HepG2 (cell line): ENCODE data around the gene PHYHIPL. TPM values are rescaled to one million over a fixed set of nuclear protein-coding genes. Genes with fewer than 3 reads are reported as not detected.

Experiments
- ATF7 ChIP-seq, 2 experiments: fragments of 450-650 bp in 1 of 2; sonication (generic) in 1 of 2; formaldehyde crosslinking in 1 of 2; IDR thresholded peaks; 2 replicates each; pipeline versions ENCODE4 v1.4.0 to v1.6.1; 2016 to 2020; ENCODE audit warnings: antibody characterized with exemption in 1 of 2, mild to moderate bottlenecking in 1 of 2, missing genetic modification reagents in 1 of 2
- DMAP1 ChIP-seq: IDR thresholded peaks from 2 replicates; pipeline ENCODE4 v1.6.1; 2016
- ESRRA ChIP-seq: sonication (generic); formaldehyde crosslinking; IDR thresholded peaks from 2 replicates; pipeline ENCODE4 v1.5.1; 2020; ENCODE audit warnings: mild to moderate bottlenecking, low read depth, missing genetic modification reagents
- GATA4 ChIP-seq: sonication (generic); IDR thresholded peaks from 2 replicates; pipeline ENCODE4 v1.6.1; 2016; ENCODE audit warnings: antibody characterized with exemption, low read depth, borderline replicate concordance
- GMEB1 ChIP-seq: sonication (generic); formaldehyde crosslinking; IDR thresholded peaks from 2 replicates; pipeline ENCODE4 v1.5.1; 2020; ENCODE audit warnings: missing genetic modification reagents, mild to moderate bottlenecking, borderline replicate concordance
- GTF2F1 ChIP-seq: fragments of 150-350 bp; IDR thresholded peaks from 2 replicates; pipeline ENCODE4 v1.6.1; 2014; ENCODE audit warnings: low read length
- HNRNPLL ChIP-seq: fragments of 200-400 bp; formaldehyde crosslinking; IDR thresholded peaks from 2 replicates; pipeline ENCODE4 v1.6.1; 2017; ENCODE audit warnings: mild to moderate bottlenecking, low read depth, low read length; ENCODE audit not compliant: poor library complexity, severe bottlenecking
- HOXA5 ChIP-seq: sonication (generic); formaldehyde crosslinking; IDR thresholded peaks from 2 replicates; pipeline ENCODE4 v1.4.0; 2020; ENCODE audit warnings: missing genetic modification reagents
- NFYB ChIP-seq: sonication (generic); formaldehyde crosslinking; IDR thresholded peaks from 2 replicates; pipeline ENCODE4 v1.4.0; 2020; ENCODE audit warnings: missing genetic modification reagents
- TAF1 ChIP-seq: sonication (generic); formaldehyde crosslinking; IDR thresholded peaks from 2 replicates; pipeline ENCODE4 v1.4.0; 2020; ENCODE audit warnings: missing genetic modification reagents
- TFE3 ChIP-seq: IDR thresholded peaks from 2 replicates; pipeline ENCODE4 v1.6.1; 2016
- U2AF1 ChIP-seq: fragments of 200-400 bp; formaldehyde crosslinking; optimal IDR thresholded peaks from 2 replicates; pipeline ENCODE3; 2017; ENCODE audit warnings: mild to moderate bottlenecking, low read depth, low read length
- ZBTB1 ChIP-seq: sonication (generic); formaldehyde crosslinking; IDR thresholded peaks from 2 replicates; pipeline ENCODE4 v1.4.0; 2020; ENCODE audit warnings: missing genetic modification reagents, borderline replicate concordance
- ZMAT3 ChIP-seq: sonication (generic); formaldehyde crosslinking; conservative IDR thresholded peaks from 2 replicates; pipeline ENCODE4 v1.7.0; 2021; ENCODE audit warnings: missing genetic modification reagents
- ZMYM4 ChIP-seq: sonication (generic); formaldehyde crosslinking; IDR thresholded peaks from 2 replicates; pipeline ENCODE4 v1.8.1; 2023; ENCODE audit warnings: mild to moderate bottlenecking, missing genetic modification reagents
- ZNF180 ChIP-seq: sonication (generic); formaldehyde crosslinking; IDR thresholded peaks from 2 replicates; pipeline ENCODE4 v1.4.0; 2020; ENCODE audit warnings: low read depth, missing genetic modification reagents, borderline replicate concordance
- ZNF280D ChIP-seq: sonication (generic); formaldehyde crosslinking; IDR thresholded peaks from 2 replicates; pipeline ENCODE4 v1.5.1; 2020; ENCODE audit warnings: mild to moderate bottlenecking, missing genetic modification reagents
- ZNF343 ChIP-seq: sonication (generic); formaldehyde crosslinking; IDR thresholded peaks from 2 replicates; pipeline ENCODE4 v1.4.0; 2020; ENCODE audit warnings: mild to moderate bottlenecking, missing genetic modification reagents
- ZNF383 ChIP-seq: sonication (generic); formaldehyde crosslinking; IDR thresholded peaks from 2 replicates; pipeline ENCODE4 v1.4.0; 2020; ENCODE audit warnings: missing genetic modification reagents, mild to moderate bottlenecking, borderline replicate concordance
- ZNF513 ChIP-seq: sonication (generic); formaldehyde crosslinking; conservative IDR thresholded peaks from 2 replicates; pipeline ENCODE4 v1.5.0; 2020; ENCODE audit warnings: missing genetic modification reagents
- ZNF605 ChIP-seq: sonication (generic); formaldehyde crosslinking; IDR thresholded peaks from 2 replicates; pipeline ENCODE4 v1.8.0; 2022; ENCODE audit warnings: mild to moderate bottlenecking, missing genetic modification reagents
- ZZZ3 ChIP-seq: sonication (generic); formaldehyde crosslinking; IDR thresholded peaks from 2 replicates; pipeline ENCODE4 v1.4.0; 2020; ENCODE audit warnings: missing genetic modification reagents, mild to moderate bottlenecking, borderline replicate concordance
- polyA plus RNA-seq, 8 experiments: library from polyadenylated mRNA; depleted of rRNA in 3 of 8; stranded (reverse) in 7 of 8; unstranded in 1 of 8; fragments of >200 nt; fragmentation: Illumina TruSeq in 4 of 8; extraction: Trizol in 4 of 8; gene quantifications; 2 replicates each; pipeline versions ENCODE4 v1.2.1 to v1.2.3, GENCODE V29; 2011 to 2016; ENCODE audit warnings: low read depth in 4 of 8, missing spikeins in 1 of 8, mixed read lengths in 1 of 8; ENCODE audit not compliant: insufficient read depth in 1 of 8
- total RNA-seq, 5 experiments: library from RNA; depleted of rRNA; stranded (reverse); fragments of >200 nt; fragmentation: Illumina TruSeq; extraction: Trizol; gene quantifications; 2 replicates each; pipeline ENCODE4 v1.2.3, GENCODE V29; 2016; ENCODE audit warnings: low read depth in 1 of 5

Gene PHYHIPL
- total and polyA plus RNA-seq, 2 of the 13 experiments (the other 11 are each of a cell fraction or from before 2014, with no cell fraction given): 40.6 to 78.5 TPM

GRCh38 chr10:59175538-59176240 lies 754 bp upstream of the PHYHIPL start (continued):
- peak; percentile 38; the same call in 1 of the 2 replicates for TF ChIP-seq ZMYM4 (CRISPR knock-in tag)
- TF ChIP-seq ZNF513: no peak
- TF ChIP-seq ESRRA (CRISPR knock-in tag): peak; percentile 40; the same call in 1 of the 2 replicates
- TF ChIP-seq ZMAT3 (CRISPR knock-in tag): no peak
- no peak for TF ChIP-seq ZNF180
- no peak for TF ChIP-seq GATA4
- TF ChIP-seq ZZZ3 (CRISPR knock-in tag): no peak
- peak; percentile 29; the same call in 1 of the 2 replicates for TF ChIP-seq NFYB (CRISPR knock-in tag)
- no peak; the same call in 1 of the 2 replicates for TF ChIP-seq GMEB1
- TF ChIP-seq ZNF605 (CRISPR knock-in tag): peak; percentile 96
- no peak for TF ChIP-seq TFE3 (CRISPR knock-in tag)
- TF ChIP-seq ZNF280D (CRISPR knock-in tag): peak; percentile 90
- no peak for TF ChIP-seq TAF1 (CRISPR knock-in tag)
- TF ChIP-seq U2AF1: peak; percentile 46
- TF ChIP-seq HOXA5 (CRISPR knock-in tag): peak; percentile 5; the same call in 1 of the 2 replicates
- TF ChIP-seq ZNF383 (CRISPR knock-in tag): no peak
- 0 out of 2 replicates have a peak, but pooled peaks have one; percentile 20 for TF ChIP-seq DMAP1
- TF ChIP-seq ZNF343 (CRISPR knock-in tag): peak; percentile 60; the same call in 1 of the 2 replicates
- no peak for TF ChIP-seq ZBTB1 (CRISPR knock-in tag)
- no peak for TF ChIP-seq GTF2F1
- peak; percentile 34 for TF ChIP-seq HNRNPLL
- TF ChIP-seq ATF7 (IDR thresholded peaks at IDR 0.05): no peak
- TF ChIP-seq ATF7 (CRISPR knock-in tag; IDR thresholded peaks at IDR 0.05): peak; percentile 39; the same call in 1 of the 2 replicates
